Astrocyte (in vitro differentiated cells and primary cell): Measurements from ENCODE around the gene NENF. TPM values are rescaled to one million over a fixed set of nuclear protein-coding genes. Genes with fewer than 3 reads are reported as not detected.
"Not testable (repeated sequence)": the region's sequence is repeated elsewhere in the genome, so short reads cannot be mapped to it uniquely, and the experiment has no call there.

Experiments
- DNase-seq: peaks from one replicate; pipeline ENCODE4 v3.0.0-alpha.2; 2010; ENCODE audit warnings: low read depth
- FAIRE-seq: peaks from 2 replicates; lab custom pipeline; 2011; peaks lifted over from hg19 to GRCh38; lab: Jason Lieb, UNC
- H2AFZ ChIP-seq: 2 replicates; pipeline ENCODE4 v1.6.0; 2012; ENCODE audit warnings: low read depth, low read length, inconsistent platforms
- H3K27ac ChIP-seq: 2 replicates; pipeline ENCODE4 v1.5.1; 2011; ENCODE audit warnings: low read depth, low read length, inconsistent platforms
- H3K27me3 ChIP-seq: 2 replicates; pipeline ENCODE4 v1.6.0; 2011; ENCODE audit warnings: low read length, inconsistent platforms; ENCODE audit not compliant: insufficient read depth
- H3K36me3 ChIP-seq: 2 replicates; pipeline ENCODE4 v1.5.1; 2011; ENCODE audit warnings: low read length, inconsistent platforms; ENCODE audit not compliant: insufficient read depth
- H3K4me1 ChIP-seq: 2 replicates; pipeline ENCODE4 v1.5.1; 2011; ENCODE audit warnings: low read length, inconsistent platforms; ENCODE audit not compliant: insufficient read depth
- H3K4me2 ChIP-seq: 2 replicates; pipeline ENCODE4 v1.6.0; 2012; ENCODE audit warnings: low read length, inconsistent platforms
- H3K4me3 ChIP-seq: 2 replicates; pipeline ENCODE4 v1.5.1; 2011; ENCODE audit warnings: low read depth, mild to moderate bottlenecking, low read length, inconsistent platforms; ENCODE audit not compliant: insufficient read depth
- H3K79me2 ChIP-seq: 2 replicates; pipeline ENCODE4 v1.6.0; 2012; ENCODE audit warnings: mild to moderate bottlenecking, low read length, inconsistent platforms; ENCODE audit not compliant: insufficient read depth
- H3K9ac ChIP-seq: 2 replicates; pipeline ENCODE4 v1.6.0; 2012; ENCODE audit warnings: mild to moderate bottlenecking, low read length, inconsistent platforms
- H3K9me3 ChIP-seq: 2 replicates; pipeline ENCODE4 v1.5.1; 2012; ENCODE audit warnings: low read depth, mild to moderate bottlenecking, low read length, inconsistent platforms; ENCODE audit not compliant: insufficient read depth
- H4K20me1 ChIP-seq: 2 replicates; pipeline ENCODE4 v1.6.0; 2012; ENCODE audit warnings: low read length, inconsistent platforms; ENCODE audit not compliant: insufficient read depth
- H3K27ac Mint-ChIP-seq: one replicate; pipeline ENCODE4 v1.8.0; 2021; ENCODE audit warnings: mild to moderate bottlenecking, mixed read lengths; ENCODE audit not compliant: unreplicated experiment
- H3K27me3 Mint-ChIP-seq: one replicate; pipeline ENCODE4 v1.8.0; 2021; ENCODE audit warnings: low read depth, mixed read lengths; ENCODE audit not compliant: unreplicated experiment
- H3K36me3 Mint-ChIP-seq: one replicate; pipeline ENCODE4 v1.8.0; 2021; ENCODE audit warnings: low read depth, mixed read lengths; ENCODE audit not compliant: unreplicated experiment
- H3K4me1 Mint-ChIP-seq: one replicate; pipeline ENCODE4 v1.8.0; 2021; ENCODE audit warnings: low read depth, mixed read lengths; ENCODE audit not compliant: unreplicated experiment
- H3K4me3 Mint-ChIP-seq: one replicate; pipeline ENCODE4 v1.8.0; 2021; ENCODE audit warnings: mild to moderate bottlenecking, moderate library complexity, mixed read lengths; ENCODE audit not compliant: unreplicated experiment
- H3K9me3 Mint-ChIP-seq: one replicate; pipeline ENCODE4 v1.8.0; 2021; ENCODE audit warnings: mild to moderate bottlenecking, mixed read lengths; ENCODE audit not compliant: unreplicated experiment
- EZH2 ChIP-seq: IDR thresholded peaks from 2 replicates; pipeline ENCODE4 v1.6.1; 2012; ENCODE audit warnings: mild to moderate bottlenecking, low read length, inconsistent platforms; ENCODE audit not compliant: insufficient read depth
- total RNA-seq: library from RNA; stranded (reverse); gene quantifications from 2 replicates; pipeline ENCODE4 v1.2.1, GENCODE V29; 2021
- TF ChIP-seq, protein P1 (sequence below): IDR thresholded peaks from 2 replicates; pipeline ENCODE4 v1.5.1; 2011; ENCODE audit warnings: low read depth, mild to moderate bottlenecking, inconsistent platforms, low read length, moderate library complexity; ENCODE audit not compliant: insufficient read depth

The NENF gene
- total RNA-seq, 1 donor from 2014 or later: 34.4 TPM

DNA sequence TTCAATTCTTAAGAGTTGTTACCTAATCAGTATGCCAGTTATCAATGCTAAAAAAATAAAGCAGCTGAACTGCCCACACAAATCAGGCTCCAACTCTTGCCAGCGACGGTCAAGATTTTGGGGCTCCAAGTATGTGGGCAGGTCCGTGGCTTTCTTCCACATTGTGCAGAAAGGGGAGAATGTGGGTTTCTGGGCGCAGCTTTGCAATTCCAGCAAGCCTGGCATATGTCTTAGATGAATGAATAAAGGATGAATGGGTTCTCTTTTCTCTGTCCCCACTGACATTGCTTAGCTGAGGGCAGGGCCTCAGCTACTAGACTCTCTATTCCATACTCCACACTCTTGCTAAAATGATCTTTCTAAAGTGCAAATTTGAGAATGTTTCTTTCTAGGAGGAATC lies 42.4 kb downstream of the NENF start:
- H3K36me3 Mint-ChIP-seq: no peaks in the 10 kb centered on the region
- no peak overlapping the region for H3K4me3 Mint-ChIP-seq

DNA sequence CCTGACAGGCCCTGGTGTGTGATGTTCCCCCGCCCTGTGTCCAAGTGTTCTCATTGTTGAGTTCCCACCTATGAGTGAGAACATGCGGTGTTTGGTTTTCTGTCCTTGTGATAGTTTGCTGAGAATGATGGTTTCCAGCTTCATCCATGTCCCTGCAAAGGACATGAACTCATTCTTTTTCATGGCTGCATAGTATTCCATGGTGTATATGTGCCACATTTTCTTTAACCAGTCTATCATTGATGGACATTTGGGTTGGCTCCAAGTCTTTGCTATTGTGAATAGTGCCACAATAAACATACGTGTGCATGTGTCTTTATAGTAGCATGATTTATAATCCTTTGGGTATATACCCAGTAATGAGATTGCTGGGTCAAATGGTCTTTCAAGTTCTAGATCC lies 43.1 kb downstream of the NENF start:
- not testable (repeated sequence) for H3K4me1 ChIP-seq, H3K4me3 ChIP-seq, H3K27me3 Mint-ChIP-seq, H3K4me2 ChIP-seq, H3K27ac ChIP-seq, H3K4me1 Mint-ChIP-seq, H3K79me2 ChIP-seq, H3K9me3 Mint-ChIP-seq, H3K27ac Mint-ChIP-seq, H3K9ac ChIP-seq, H3K36me3 ChIP-seq, H3K27me3 ChIP-seq, H3K36me3 Mint-ChIP-seq, H2AFZ ChIP-seq, H3K9me3 ChIP-seq, DNase-seq, H4K20me1 ChIP-seq, H3K4me3 Mint-ChIP-seq, FAIRE-seq

More for the DNA sequence above, 42.4 kb downstream of the NENF start:
- no peak overlapping the region for H2AFZ ChIP-seq
- no peak for DNase-seq
- Mint-ChIP-seq H3K27me3 (peaks cover 5% of the 10 kb centered on the region), H3K9me3 (no peaks in the 10 kb centered on the region), H3K4me1 (peaks cover 3% of the 10 kb centered on the region), H3K27ac (no peak overlapping the region)
- no peak overlapping the region for H3K9ac ChIP-seq
- H3K4me2 ChIP-seq: no peak overlapping the region
- H4K20me1 ChIP-seq: no peaks in the 10 kb centered on the region
- no peak overlapping the region for H3K4me3 ChIP-seq
- H3K27me3 ChIP-seq: peaks cover 2% of the 10 kb centered on the region
- no peaks in the 10 kb centered on the region for H3K9me3 ChIP-seq
- no peaks in the 10 kb centered on the region for H3K36me3 ChIP-seq
- no peaks in the 10 kb centered on the region for H3K79me2 ChIP-seq
- TF ChIP-seq EZH2: no peak
- TF ChIP-seq, protein P1, sequence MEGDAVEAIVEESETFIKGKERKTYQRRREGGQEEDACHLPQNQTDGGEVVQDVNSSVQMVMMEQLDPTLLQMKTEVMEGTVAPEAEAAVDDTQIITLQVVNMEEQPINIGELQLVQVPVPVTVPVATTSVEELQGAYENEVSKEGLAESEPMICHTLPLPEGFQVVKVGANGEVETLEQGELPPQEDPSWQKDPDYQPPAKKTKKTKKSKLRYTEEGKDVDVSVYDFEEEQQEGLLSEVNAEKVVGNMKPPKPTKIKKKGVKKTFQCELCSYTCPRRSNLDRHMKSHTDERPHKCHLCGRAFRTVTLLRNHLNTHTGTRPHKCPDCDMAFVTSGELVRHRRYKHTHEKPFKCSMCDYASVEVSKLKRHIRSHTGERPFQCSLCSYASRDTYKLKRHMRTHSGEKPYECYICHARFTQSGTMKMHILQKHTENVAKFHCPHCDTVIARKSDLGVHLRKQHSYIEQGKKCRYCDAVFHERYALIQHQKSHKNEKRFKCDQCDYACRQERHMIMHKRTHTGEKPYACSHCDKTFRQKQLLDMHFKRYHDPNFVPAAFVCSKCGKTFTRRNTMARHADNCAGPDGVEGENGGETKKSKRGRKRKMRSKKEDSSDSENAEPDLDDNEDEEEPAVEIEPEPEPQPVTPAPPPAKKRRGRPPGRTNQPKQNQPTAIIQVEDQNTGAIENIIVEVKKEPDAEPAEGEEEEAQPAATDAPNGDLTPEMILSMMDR: no peak
- no peak for FAIRE-seq
- H3K4me1 ChIP-seq: peaks cover 6% of the 10 kb centered on the region
- H3K27ac ChIP-seq: no peak overlapping the region

DNA sequence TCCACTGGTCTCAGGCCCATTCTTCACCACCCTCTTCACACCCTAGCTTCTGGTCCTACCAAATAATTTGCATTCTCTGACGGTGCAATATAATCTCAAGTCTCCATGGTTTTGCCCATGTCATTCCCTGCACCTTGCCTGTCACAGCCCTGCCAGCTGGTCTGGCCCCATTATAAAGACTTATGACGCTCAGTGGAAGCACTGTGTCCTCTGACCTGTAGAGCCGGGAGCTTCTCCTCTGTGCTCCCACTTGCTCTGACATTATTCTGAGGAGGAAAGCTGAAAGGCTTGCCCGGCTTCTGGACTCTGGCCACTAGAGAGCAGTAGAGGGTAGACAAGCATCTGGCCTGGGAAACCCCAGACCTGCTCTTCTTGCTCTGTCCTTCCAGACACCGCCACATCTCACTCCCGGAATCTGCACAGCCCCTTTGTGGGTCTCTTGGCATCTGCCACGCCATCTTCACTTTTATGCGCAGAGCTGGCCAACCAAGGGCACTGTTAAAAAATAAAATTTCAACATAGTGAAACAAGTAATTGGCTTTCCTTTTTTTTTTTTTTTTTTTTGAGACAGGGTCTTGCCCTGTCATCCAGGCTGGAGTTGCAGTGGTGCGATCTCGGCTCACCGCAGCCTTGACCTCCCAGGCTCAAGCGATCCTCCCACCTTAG lies 44.4 kb downstream of the NENF start:
- peaks cover 2% of the 10 kb centered on the region for H3K27me3 ChIP-seq
- peaks cover 3% of the 10 kb centered on the region for H3K4me1 Mint-ChIP-seq
- no peak overlapping the region for H3K4me2 ChIP-seq

More for the DNA sequence above, 44.4 kb downstream of the NENF start:
- no peak overlapping the region for H3K4me3 ChIP-seq
- TF ChIP-seq EZH2: no peak
- TF ChIP-seq, protein P1: peak; percentile 94
- no peaks in the 10 kb centered on the region for H3K36me3 ChIP-seq
- Mint-ChIP-seq H3K27me3 (peaks cover 5% of the 10 kb centered on the region), H3K4me3 (no peak overlapping the region), H3K36me3 (no peaks in the 10 kb centered on the region), H3K9me3 (no peaks in the 10 kb centered on the region), H3K27ac (peak overlapping the region; percentile 69)
- DNase-seq (peak; percentile 57), FAIRE-seq (no peak)
- no peaks in the 10 kb centered on the region for H3K79me2 ChIP-seq
- H3K27ac ChIP-seq: no peak overlapping the region
- no peak overlapping the region for H3K9ac ChIP-seq
- no peak overlapping the region for H2AFZ ChIP-seq
- no peaks in the 10 kb centered on the region for H3K9me3 ChIP-seq
- no peaks in the 10 kb centered on the region for H4K20me1 ChIP-seq
- H3K4me1 ChIP-seq: no peaks in the 10 kb centered on the region
